ENCODE measurements around the gene SERTAD3.

The SERTAD3 gene

GRCh38 chr19:40445780-40446262 is 1.7 kb upstream of the SERTAD3 start:
- no peak overlapping the region for H3K14ac ChIP-seq (ENCODE audit: low read length in 2 of 2)
- peak overlapping the region in 1 of 2 experiments; percentile 60 for H2BK12ac ChIP-seq (ENCODE audit: low read length in 2 of 2)
- peaks cover 17% of the 10 kb centered on the region for H3K4me1 ChIP-seq (ENCODE audit: control insufficient read depth, insufficient read depth, low read depth, low read length)
- H3K23ac ChIP-seq (ENCODE audit: low read length in 2 of 2) = peak overlapping the region in 1 of 2 experiments; percentile 72
- H2BK120ac ChIP-seq (ENCODE audit: low read depth, low read length) = no peak overlapping the region
- no peak overlapping the region for H3K4me3 ChIP-seq (ENCODE audit: insufficient read depth in 1 of 2, low read depth in 1 of 2, low read length in 2 of 2)
- H3K9me3 ChIP-seq (ENCODE audit: control insufficient read depth, low read length) = no peaks in the 10 kb centered on the region
- H3K4ac ChIP-seq (ENCODE audit: low read depth in 1 of 2, low read length in 2 of 2) = peak overlapping the region in 1 of 2 experiments; percentile 37
- peaks cover 25 to 33% of the 10 kb centered on the region in 2 experiments for H3K36me3 ChIP-seq (ENCODE audit: control insufficient read depth in 1 of 2, insufficient read depth in 2 of 2, low read depth in 1 of 2, low read length in 2 of 2)
- H3K27me3 ChIP-seq (ENCODE audit: control insufficient read depth in 1 of 2, insufficient read depth in 1 of 2, low read length in 2 of 2) = no peaks in the 10 kb centered on the region
- no peak overlapping the region for H4K8ac ChIP-seq (ENCODE audit: low read length)
- peaks cover 2% of the 10 kb centered on the region for H3K79me1 ChIP-seq (replicated peaks; ENCODE audit: low read length, poor library complexity, severe bottlenecking)
- no peak overlapping the region for H2BK15ac ChIP-seq (ENCODE audit: low read depth, poor library complexity, severe bottlenecking)
- 60% methylated on average over 9 of the region's 9 CpGs for WGBS
- peak overlapping the region in 1 of 2 experiments; percentile 82 for H3K18ac ChIP-seq (ENCODE audit: low read depth in 1 of 2, low read length in 2 of 2)
- peak overlapping the region; percentile 15 for H3K9ac ChIP-seq (ENCODE audit: low read length)
- H4K91ac ChIP-seq (ENCODE audit: low read length) = no peak overlapping the region
- peak; percentile 52 for DNase-seq
- no peak overlapping the region for H3K4me2 ChIP-seq (ENCODE audit: low read length, poor library complexity, severe bottlenecking)
- no peak overlapping the region for H2AFZ ChIP-seq (ENCODE audit: low read depth, low read length)
- peak overlapping the region; percentile 88 for H2AK5ac ChIP-seq (ENCODE audit: low read length, severe bottlenecking)
- no peak overlapping the region for H3K27ac ChIP-seq (ENCODE audit: low read length, poor library complexity, severe bottlenecking)
- no peak overlapping the region for H2BK5ac ChIP-seq (ENCODE audit: low read depth, low read length, poor library complexity, severe bottlenecking)

- Histone ChIP-seq H3K4me2 (ENCODE audit: low read length, poor library complexity, severe bottlenecking) (peak overlapping the region; percentile 94), H3K23ac (ENCODE audit: low read length in 2 of 2) (no peak overlapping the region), H2BK12ac (ENCODE audit: low read length in 2 of 2) (no peak overlapping the region), H3K4me1 (ENCODE audit: control insufficient read depth, insufficient read depth, low read depth, low read length) (peaks cover 20% of the 10 kb centered on the region), H3K79me1 (replicated peaks; ENCODE audit: low read length, poor library complexity, severe bottlenecking) (peaks cover 2% of the 10 kb centered on the region), H3K14ac (ENCODE audit: low read length in 2 of 2) (no peak overlapping the region), H3K9ac (ENCODE audit: low read length) (peak overlapping the region; percentile 97), H3K27me3 (ENCODE audit: control insufficient read depth in 1 of 2, insufficient read depth in 1 of 2, low read length in 2 of 2) (no peaks in the 10 kb centered on the region), H4K91ac (ENCODE audit: low read length) (no peak overlapping the region), H2AFZ (ENCODE audit: low read depth, low read length) (peak overlapping the region; percentile 64), H3K4me3 (ENCODE audit: insufficient read depth in 1 of 2, low read depth in 1 of 2, low read length in 2 of 2) (peak overlapping the region; percentile 94 to 97), H3K18ac (ENCODE audit: low read depth in 1 of 2, low read length in 2 of 2) (peak overlapping the region; percentile 61 to 77), H3K36me3 (ENCODE audit: control insufficient read depth in 1 of 2, insufficient read depth in 2 of 2, low read depth in 1 of 2, low read length in 2 of 2) (peaks cover 34 to 40% of the 10 kb centered on the region in 2 experiments), H2BK15ac (ENCODE audit: low read depth, poor library complexity, severe bottlenecking) (no peak overlapping the region), H3K4ac (ENCODE audit: low read depth in 1 of 2, low read length in 2 of 2) (peak overlapping the region in 1 of 2 experiments; percentile 67), H2BK5ac (ENCODE audit: low read depth, low read length, poor library complexity, severe bottlenecking) (peak overlapping the region; percentile 81), H4K8ac (ENCODE audit: low read length) (peak overlapping the region; percentile 42), H3K9me3 (ENCODE audit: control insufficient read depth, low read length) (no peaks in the 10 kb centered on the region), H2BK120ac (ENCODE audit: low read depth, low read length) (no peak overlapping the region), H2AK5ac (ENCODE audit: low read length, severe bottlenecking) (no peak overlapping the region), H3K27ac (ENCODE audit: low read length, poor library complexity, severe bottlenecking) (peak overlapping the region; percentile 33)
- DNase-seq = no peak
- 31% methylated on average over 18 of the region's 18 CpGs for WGBS
Measured at GRCh38 chr19:40444825-40445312, 734 bp upstream of the SERTAD3 start.

- Histone ChIP-seq H2AFZ (ENCODE audit: low read depth, low read length) (no peak overlapping the region), H2BK15ac (ENCODE audit: low read depth, poor library complexity, severe bottlenecking) (peak overlapping the region; percentile 91), H3K14ac (ENCODE audit: low read length in 2 of 2) (peak overlapping the region; percentile 79 to 83), H3K4me1 (ENCODE audit: control insufficient read depth, insufficient read depth, low read depth, low read length) (peaks cover 20% of the 10 kb centered on the region), H3K4me3 (ENCODE audit: insufficient read depth in 1 of 2, low read depth in 1 of 2, low read length in 2 of 2) (peak overlapping the region; percentile 94 to 97), H2BK120ac (ENCODE audit: low read depth, low read length) (peak overlapping the region; percentile 95), H4K8ac (ENCODE audit: low read length) (peak overlapping the region; percentile 69), H2BK5ac (ENCODE audit: low read depth, low read length, poor library complexity, severe bottlenecking) (peak overlapping the region; percentile 95), H3K23ac (ENCODE audit: low read length in 2 of 2) (peak overlapping the region in 1 of 2 experiments; percentile 70), H3K27me3 (ENCODE audit: control insufficient read depth in 1 of 2, insufficient read depth in 1 of 2, low read length in 2 of 2) (no peaks in the 10 kb centered on the region), H3K9ac (ENCODE audit: low read length) (peak overlapping the region; percentile 97), H2BK12ac (ENCODE audit: low read length in 2 of 2) (peak overlapping the region in 1 of 2 experiments; percentile 68), H3K18ac (ENCODE audit: low read depth in 1 of 2, low read length in 2 of 2) (peak overlapping the region; percentile 97 to 99), H3K9me3 (ENCODE audit: control insufficient read depth, low read length) (no peaks in the 10 kb centered on the region), H2AK5ac (ENCODE audit: low read length, severe bottlenecking) (peak overlapping the region; percentile 99), H3K4me2 (ENCODE audit: low read length, poor library complexity, severe bottlenecking) (peak overlapping the region; percentile 48), H3K27ac (ENCODE audit: low read length, poor library complexity, severe bottlenecking) (peak overlapping the region; percentile 99), H3K79me1 (replicated peaks; ENCODE audit: low read length, poor library complexity, severe bottlenecking) (peaks cover 5% of the 10 kb centered on the region), H3K36me3 (ENCODE audit: control insufficient read depth in 1 of 2, insufficient read depth in 2 of 2, low read depth in 1 of 2, low read length in 2 of 2) (peaks cover 39 to 40% of the 10 kb centered on the region in 2 experiments), H3K4ac (ENCODE audit: low read depth in 1 of 2, low read length in 2 of 2) (peak overlapping the region; percentile 97), H4K91ac (ENCODE audit: low read length) (peak overlapping the region; percentile 90)
- under 1% methylated on average over 51 of the region's 52 CpGs for WGBS
- peak; percentile 100 for DNase-seq
Measured at GRCh38 chr19:40443131-40443999, 770 bp downstream of the SERTAD3 start.
